Measurements from ENCODE around the gene XRCC5. TPM values are rescaled to one million over a fixed set of nuclear protein-coding genes. Genes with fewer than 3 reads are reported as not detected.
"Not testable (repeated sequence)": the region's sequence is repeated elsewhere in the genome, so short reads cannot be mapped to it uniquely, and the experiment has no call there.

XRCC5 gene
- total RNA-seq, 1 experiment from 2014 or later: 512 TPM

DNA sequence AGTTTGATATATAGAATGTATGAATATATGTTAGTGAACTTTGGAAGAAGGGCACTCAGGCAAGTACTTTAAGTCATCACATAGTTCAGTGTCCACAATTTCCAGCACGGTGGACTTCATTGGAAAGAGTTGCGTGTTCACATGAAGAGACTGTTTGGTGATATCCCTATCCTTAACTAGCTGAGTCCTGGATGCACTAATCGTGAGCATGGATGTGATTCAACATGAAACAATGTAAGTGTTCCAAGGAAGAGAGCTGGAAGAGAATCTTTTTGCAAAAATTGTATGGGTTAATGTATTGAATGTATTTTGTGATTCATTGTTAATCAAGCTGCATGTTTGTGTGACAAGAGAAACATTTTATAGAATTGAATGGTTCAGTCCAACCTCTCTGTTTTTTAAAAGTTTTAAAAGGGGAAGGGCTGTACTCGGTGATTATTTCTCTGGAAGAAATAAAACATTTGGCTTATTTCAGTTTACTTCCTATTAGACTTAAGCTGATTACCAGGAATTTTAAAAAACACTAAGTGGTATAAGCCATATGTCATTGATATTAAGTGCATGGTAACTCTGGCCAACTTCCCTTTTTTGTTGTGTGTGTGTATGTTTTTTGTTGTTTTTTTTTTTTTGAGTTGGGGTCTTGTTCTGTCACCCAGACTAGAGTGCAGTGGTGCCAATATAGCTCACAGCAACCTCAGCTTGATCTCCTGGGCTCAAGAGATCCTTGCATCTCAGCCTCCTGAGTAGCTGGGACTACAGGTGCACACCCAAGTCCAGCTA, 8.6 kb downstream of the XRCC5 start:
- DNase-seq (ENCODE audit: low spot score): no peak

DNA sequence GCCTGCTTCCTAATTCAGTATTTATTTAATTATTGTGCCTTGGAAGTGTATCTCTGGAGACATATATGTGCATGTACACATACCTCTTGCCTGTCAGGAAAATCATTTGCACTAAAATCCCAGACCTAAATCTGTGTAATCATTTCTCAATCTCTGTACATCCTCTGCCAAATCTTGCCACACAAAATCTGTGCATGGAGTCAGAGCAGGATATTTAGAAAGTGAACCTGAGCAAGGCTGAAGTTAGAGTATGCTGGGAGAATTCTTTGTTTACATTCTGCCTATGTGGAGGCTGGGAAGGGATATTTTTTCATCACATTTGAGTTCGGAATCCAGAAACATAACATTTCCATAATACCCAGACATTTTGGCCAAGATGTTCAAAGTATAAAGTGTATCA, 9.3 kb downstream of the XRCC5 start:
- DNase-seq (ENCODE audit: low spot score): no peak

DNA sequence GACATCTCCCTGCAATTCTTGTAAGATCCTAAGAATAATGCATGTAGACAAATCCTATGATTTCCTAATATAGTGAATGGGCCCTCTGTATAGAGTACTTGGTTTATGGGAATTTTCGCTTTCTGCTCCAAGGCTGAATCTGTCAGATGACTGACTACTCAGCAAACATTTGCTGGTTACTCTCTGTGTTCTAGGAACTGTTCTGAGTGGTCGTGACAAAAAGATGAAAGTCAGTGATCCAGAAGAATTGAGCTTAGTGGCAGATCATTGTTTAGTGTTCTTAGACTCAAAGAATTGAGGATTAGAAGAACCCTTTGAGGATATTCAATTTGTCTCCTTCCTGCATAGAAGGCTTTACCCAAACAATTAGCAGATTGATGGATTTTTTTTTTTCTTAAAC, 10.0 kb downstream of the XRCC5 start:
- no peak for DNase-seq (ENCODE audit: low spot score)

DNA sequence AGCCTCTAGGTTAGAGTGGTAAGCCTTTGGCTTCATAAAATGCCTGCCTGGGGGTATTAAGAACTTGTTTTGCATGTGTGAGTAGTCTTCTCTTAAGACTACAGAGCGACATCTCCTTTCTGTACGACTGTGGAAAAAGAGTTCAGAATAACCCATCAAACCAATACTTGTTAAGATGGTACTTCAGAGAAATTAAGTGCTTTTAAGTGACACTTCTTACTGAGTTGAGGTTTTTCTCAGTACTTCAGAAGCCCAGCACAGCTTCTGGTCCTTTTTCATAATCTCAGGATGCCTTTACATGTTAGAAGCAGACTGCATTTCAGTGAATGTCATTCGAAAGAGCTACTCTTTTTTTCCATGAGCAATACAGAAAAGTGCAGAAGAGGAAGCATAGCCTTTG, 10.8 kb downstream of the XRCC5 start:
- DNase-seq (ENCODE audit: low spot score): no peak

DNA sequence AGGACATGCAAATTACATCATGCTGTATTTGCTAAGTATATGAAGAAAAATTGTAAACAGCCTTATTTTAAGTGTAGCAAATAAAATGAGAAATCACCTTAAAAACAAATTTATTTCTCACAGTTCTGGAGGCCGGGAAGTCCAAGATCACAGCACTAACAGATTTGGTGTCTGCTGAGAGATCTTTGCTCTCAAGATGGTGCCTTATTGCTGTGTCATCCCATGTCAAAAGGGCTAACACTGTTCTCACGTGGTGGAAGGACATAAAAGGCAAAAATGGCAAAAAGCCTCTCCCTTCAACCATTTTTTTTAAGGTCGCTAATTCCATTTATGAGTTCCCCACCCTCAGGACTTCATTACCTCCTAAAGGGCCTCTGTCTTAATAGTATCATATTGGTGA, 12.1 kb downstream of the XRCC5 start:
- DNase-seq (ENCODE audit: low spot score): no peak

DNA sequence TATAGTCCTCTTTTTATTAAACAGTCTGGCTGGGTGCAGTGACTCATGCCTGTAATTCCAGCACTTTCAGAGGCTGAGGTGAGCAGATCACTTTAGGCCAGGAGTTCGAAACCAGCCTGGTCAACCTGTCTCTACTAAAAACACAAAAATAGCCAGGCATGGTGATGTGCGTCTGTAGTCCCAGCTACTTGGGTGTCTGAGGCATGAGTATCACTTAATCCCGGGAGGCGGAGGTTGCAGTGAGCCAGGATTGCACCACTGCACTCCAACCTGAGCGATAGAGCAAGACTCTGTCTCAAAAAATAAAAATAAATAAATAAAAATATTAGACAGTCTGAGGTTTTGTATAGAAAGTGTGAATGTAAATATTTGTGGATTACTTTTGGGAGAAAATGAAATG, 17.8 kb downstream of the XRCC5 start:
- DNase-seq (ENCODE audit: low spot score): no peak

DNA sequence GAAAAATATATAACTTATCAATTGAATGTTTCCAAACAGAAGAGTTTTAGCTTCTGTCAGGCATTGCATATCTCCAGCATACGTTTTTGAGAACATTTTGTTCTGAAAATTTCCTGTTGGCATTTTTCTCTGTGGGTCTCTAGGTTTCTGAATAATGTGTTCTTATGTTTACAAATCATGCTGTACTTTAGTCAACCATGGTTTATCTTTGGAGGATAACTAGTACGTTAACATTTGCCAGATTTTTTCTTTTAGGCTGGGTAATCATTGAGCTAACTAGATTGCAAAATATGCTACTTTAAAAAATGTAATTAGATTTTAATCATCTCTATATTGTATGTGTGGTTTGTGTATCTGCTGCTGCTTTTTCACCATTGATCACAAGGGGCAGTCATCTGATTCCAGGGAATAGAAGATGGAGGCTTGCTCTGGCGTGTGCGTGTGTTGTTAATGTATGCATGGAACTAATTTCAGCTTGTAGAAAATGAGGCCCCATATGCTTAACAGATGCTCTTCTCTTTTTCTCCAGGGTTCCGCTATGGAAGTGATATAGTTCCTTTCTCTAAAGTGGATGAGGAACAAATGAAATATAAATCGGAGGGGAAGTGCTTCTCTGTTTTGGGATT, 21.3 kb downstream of the XRCC5 start:
- DNase-seq (ENCODE audit: low spot score): no peak

DNA sequence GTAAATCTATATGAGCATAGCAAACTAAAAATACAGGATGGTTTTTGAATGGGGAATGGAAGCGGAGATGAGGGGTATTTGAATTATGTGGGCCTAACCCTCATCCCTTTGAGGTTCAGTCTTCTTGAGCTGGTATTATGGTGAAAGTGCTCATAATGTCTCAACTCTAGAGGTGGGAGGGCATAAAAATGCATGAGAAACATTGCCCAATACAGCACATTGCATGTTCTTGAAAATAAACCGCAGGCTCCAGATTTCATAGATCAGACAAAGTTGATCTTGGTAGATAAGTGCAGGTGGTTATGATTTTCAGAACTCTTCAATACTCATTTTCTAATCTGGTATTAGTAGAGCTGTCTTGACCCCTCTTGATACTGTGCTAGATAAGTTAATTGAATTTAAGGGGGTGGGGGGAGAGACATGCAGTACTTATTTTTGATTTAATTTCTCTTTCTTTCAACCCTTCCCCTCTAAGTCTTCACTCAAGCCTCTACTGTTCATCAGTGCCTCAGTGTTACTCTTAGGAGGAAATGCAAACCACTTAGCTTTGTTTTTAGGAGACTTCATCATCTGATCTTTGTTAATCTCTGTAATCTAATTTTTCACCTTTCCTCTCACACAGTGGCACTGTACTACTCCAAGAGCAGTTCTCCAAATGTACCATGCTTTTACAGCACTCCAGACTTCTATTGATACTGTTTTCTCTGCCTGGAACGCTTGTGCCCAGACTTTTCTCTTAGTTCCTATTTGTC, 22.2 kb downstream of the XRCC5 start:
- DNase-seq (ENCODE audit: low spot score): no peak

DNA sequence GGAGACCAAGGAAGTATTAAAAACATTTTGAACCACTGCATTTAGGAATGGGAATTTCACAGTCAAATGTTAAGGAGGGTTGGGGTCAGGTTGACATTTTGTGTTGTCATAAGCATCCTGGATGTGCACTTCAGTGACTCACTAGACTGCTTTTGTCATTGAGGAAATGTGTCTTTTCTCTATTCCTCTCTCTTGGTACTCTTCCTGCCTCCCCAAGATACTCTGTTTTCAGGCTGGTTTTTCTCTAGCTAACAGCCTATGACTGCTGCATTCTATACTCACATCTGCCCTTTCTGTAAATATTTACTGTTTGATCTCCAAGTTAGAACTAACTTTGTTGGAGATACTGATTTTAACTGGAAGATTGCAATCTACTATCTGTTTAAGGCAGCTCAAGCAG, 23.4 kb downstream of the XRCC5 start:
- DNase-seq (ENCODE audit: low spot score): no peak

DNA sequence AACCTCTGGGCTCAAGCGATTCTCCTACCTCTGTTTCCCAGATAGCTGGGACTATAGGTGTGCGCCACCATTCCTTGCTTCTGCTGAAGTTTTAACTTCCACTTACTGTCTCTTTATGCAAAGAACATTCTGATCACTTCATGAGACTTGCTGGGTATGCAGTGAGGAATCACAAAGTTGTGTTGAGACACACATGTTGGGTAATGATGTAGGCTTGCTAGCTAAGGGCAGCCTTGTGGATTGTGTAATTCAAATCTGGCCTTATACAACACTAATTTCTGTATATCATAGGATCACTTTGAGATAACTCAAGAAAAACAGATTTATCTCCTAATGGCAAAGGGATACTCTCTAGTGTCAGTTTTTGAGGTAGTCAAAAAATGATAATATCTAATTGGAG, 24.2 kb downstream of the XRCC5 start:
- DNase-seq (ENCODE audit: low spot score): no peak

DNA sequence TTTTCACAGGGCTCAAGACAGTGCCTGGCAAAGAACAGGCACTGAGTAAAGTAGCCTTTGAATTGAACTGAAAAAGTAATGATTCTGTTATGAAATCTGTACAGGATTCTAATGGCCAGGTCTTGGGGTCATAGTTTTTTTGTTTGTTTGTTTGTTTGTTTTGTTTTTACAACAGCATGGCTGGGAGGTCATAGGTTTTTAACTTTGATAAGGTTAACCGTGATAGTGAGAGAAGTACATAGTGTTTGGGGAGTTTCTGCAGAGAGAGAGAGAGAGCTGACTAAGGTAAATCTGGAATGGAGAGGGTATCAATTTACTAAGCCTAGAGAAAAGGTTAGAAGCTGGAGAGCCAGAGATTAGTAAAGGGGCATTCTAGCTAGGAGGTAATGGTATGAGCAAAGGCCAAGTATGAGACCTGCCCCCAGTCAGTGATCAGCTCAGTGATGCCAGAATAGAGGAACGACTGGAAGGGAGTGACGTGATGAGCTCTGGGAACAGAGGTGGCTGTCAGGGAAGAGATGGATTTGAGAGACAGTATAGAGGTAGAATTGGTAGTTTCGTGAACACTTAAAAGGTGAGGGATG, 25.9 kb downstream of the XRCC5 start:
- DNase-seq (ENCODE audit: low spot score): no peak

DNA sequence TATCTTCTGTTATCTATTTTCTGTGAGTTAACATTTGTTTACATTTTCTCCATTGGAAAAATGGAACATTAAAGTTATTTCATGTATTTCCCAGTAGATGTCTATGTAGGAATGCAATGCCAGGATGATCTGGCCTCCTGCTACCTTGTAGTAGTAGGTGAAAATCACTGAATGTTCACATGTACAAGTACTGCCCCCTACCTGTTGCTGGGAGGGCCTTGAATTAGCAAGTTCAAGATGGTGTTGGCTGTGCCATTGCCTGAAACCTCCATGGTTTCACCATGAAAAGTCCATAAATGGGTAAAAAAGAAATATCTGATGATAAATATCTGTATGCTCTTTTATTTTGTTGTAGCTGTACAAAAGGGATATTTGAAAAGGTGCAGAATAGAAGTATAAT, 30.7 kb downstream of the XRCC5 start:
- DNase-seq (ENCODE audit: low spot score): no peak

DNA sequence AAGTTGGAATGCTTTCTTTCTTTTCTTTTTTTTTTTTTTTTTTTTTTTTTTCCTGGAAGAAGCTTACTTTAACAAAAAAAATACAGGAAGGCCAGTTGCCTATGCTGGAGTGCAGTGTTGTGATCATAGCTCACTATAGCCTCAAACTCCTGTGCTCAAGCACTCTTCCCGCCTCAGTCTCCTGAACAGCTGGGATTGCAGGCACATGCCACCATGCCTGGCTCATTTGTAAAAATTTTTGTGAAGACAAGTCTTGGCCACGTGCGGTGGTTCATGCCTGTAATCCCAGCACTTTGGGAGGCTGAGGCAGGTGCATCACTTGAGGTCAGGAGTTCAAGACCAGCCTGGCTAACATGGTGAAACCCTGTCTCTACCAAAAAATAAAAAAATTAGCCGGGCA, 32.4 kb downstream of the XRCC5 start:
- not testable (repeated sequence) for DNase-seq (ENCODE audit: low spot score)

DNA sequence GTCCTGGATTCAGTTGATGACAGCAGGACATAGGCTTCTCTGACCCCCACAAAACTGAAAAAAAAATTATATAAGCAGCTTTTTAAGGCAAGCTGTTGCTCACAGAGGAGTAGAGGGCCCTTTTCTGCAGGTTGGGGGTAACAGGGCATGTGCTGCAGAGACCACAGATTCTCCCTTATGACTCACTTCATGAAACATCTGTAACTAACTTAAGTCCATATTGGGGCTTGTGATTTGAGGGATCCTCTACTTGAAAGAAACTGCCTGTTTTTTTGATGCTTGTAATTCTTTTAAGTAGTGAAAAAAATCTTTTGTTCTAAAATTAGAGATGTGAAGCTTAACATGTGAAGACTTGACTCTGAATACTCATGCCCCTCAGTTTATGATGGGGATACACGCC, 33.4 kb downstream of the XRCC5 start:
- peak; percentile 18 for DNase-seq (ENCODE audit: low spot score)

DNA sequence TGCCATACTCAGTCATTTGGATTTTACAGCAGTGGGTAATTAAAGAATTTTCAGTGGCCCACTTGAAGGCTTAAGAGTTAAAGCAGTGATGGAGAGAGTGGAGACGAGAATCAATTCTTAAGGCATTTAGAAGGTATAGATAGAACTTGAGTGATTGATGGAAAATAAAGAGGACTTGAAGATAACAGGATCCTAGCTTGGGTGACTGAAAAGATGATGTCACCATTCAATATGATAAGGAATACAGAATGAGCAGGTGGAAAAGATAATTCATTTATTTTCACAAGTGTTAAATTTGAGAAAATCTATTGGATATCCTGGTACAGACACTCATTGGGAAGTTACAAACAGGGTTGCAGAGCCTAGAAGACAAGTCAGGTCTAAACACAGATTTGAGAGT, 35.2 kb downstream of the XRCC5 start:
- no peak for DNase-seq (ENCODE audit: low spot score)

DNA sequence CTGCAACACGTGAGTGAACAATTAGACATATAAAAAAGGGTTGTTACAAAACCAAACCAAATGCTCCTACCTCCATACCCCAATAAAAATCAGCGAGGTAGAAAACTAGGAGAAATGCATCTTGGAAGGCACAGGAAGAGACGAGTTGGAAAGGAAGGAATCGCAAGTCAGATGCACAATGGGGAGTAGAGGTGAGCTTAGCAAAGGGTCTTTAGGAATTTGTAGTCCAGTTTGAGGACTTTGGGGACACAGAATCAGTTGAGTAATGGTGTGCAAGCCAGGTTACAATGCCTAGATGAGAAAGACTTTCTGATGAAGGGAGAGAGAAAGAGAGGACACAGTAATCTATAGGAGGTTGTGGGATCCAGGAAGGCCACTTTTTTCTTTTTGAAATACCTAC, 35.7 kb downstream of the XRCC5 start:
- no peak for DNase-seq (ENCODE audit: low spot score)

DNA sequence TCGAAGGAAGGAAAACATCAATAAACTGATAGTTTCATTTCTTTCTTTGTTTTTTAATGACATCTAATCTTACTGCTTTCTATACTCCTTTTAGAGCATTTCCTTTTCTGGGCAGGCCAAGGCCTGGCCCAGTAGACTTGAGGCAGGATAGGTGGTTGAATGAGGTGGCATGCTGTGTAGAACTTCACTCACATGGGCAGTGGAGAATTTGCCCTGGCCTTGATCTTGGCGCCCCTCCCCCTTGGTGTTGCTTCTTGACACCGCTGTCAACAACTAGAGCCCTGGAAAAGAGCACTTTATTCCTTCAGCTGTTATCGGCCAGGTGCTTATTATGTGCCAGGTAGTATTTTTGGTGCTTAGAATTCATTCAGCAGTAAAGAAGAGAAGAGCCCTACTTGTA, 37.4 kb downstream of the XRCC5 start:
- no peak for DNase-seq (ENCODE audit: low spot score)

DNA sequence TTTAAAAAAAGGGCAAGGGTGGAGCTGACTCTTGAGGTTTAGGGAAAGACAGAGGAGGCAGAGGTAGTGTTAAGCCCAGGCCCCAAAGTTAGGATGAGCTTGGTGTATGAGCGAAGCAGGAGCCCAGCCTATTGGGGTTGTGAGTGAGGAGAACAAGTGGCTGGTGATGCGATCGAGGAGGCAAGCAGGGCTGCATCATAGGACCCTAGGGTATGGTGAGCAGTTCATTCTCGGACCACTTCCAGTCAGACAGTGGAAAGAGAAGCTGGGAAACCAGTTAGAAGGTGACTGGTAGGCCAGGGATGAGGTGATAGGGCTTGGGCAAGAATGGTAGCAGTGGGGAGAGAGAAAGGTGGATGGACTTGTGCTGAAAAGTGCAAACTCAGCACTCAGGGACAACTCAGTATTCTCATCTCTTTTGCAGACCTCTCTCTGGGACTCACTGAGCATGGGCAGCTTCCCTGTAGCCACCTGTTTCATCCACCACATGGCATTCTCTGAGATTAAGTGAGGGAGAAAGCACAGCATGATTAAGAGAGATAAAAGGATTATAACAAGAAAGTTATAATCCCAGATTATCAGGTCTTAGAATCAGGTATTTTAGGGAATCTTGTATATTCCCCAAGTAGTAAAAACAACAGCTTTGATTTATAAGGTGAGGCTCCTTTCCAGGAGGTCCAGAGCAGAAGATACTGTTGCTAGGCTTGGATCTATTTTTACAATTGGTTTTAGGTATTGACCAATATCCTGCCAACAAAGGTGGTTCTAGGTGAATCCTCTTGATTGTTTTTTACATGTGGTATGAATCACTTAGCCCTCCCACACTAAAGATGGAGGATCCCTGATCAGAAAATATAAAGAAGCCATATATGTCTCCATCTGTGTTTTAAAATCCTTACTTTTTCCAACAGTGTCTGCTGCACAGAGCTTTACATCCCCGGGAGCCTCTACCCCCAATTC, 38.3 kb downstream of the XRCC5 start:
- no peak for DNase-seq (ENCODE audit: low spot score)

DNA sequence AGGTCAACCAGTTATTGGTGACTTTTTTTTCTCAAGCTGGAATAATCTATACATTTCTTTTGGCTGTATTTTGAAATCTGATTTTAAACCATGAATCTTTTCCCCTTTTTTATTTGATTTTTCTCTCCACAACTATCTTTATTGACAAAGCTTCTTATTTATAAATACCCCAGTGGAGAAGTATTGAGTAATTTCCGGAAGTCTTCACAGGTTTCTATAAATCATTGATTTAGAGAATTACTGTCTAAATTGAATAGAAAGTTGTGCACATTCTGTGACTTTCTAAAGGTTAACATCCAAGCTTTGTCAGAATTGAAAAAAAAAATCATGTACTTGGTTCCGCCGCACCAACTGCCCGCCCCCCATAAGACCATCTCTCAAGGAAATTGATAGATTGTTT, 39.8 kb downstream of the XRCC5 start:
- DNase-seq (ENCODE audit: low spot score): no peak

DNA sequence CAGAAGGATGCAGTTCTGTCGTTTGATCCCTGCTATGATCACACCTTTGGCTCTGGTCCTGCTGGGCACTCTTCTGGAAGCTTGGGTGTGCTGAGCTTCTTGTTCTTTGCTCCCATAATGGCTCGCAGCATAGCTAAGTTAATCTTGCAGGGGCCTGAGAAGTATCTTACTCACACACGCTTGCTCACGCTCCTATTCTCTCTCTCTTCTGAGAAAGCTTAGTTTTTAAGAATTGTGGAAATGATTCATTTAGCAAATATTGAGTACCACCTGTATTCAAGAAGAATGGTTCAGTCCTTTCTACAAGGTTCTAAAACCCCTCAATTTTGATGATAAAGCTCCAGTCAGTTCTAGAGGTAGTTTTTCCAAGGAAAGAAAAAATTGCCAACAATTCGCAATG, 40.6 kb downstream of the XRCC5 start:
- peak; percentile 20 for DNase-seq (ENCODE audit: low spot score)

DNA sequence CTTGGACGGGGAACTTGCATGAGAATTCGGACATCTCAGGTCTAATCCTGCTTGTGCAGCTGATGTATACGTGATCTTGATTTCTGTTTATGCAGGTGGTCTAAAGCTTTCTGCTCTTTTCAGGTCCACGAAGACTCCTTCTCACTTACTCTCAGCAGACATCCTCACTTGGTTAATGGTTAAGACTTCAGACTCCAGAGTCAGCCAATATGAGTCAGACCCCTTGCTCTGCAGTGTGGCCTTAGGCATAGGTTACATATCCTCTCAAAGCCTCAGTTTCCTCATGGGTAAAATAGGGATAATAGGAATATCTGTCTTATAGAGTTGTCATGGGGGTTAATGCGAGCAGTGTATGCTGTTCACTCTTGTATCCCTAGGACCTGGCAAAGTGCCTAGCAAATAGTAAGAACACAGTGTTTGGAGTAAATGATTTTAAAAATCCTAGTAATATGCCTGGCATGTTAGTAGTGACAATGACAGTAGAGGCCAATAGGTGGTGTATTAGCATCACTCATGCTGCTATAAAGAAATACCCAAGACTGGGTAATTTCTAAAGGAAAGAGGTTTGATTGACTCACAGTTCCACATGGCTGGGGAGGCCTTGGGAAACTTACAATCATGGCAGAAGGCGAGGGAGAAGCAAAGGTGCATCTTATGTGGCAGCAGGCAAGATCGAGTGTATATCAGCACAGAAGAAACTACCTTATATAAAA, 42.3 kb downstream of the XRCC5 start:
- no peak for DNase-seq (ENCODE audit: low spot score)

All from A172 (cell line).